ENCODE results near the gene PCSK7.
A peak's percentile ranks its signal among the peaks of the same experiment; 100 is the strongest.

The PCSK7 gene

DNA sequence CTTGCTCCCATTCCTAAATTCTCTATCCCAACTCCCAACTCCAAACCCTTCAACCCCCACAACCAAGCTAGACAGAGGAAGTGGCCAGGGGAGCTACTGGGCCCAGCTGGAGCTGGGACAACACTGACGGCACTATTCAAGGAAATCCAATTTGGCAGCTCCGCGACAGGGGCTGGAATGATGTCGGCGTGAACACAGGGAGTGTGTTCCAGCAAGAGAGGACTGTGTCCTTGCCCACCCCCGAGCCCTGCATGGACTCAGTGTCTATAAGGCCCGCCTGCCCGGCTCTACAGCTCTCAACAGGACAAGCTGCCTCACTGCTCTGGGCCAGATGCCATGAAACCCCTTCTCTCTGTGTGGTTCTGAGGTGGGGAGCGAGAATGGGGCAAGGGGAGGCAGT is 11.3 kb downstream of the PCSK7 start:
- no peak overlapping the region for H3K4me3 ChIP-seq (replicated peaks; ENCODE audit: low read depth, low read length)
- TF ChIP-seq, protein P1, sequence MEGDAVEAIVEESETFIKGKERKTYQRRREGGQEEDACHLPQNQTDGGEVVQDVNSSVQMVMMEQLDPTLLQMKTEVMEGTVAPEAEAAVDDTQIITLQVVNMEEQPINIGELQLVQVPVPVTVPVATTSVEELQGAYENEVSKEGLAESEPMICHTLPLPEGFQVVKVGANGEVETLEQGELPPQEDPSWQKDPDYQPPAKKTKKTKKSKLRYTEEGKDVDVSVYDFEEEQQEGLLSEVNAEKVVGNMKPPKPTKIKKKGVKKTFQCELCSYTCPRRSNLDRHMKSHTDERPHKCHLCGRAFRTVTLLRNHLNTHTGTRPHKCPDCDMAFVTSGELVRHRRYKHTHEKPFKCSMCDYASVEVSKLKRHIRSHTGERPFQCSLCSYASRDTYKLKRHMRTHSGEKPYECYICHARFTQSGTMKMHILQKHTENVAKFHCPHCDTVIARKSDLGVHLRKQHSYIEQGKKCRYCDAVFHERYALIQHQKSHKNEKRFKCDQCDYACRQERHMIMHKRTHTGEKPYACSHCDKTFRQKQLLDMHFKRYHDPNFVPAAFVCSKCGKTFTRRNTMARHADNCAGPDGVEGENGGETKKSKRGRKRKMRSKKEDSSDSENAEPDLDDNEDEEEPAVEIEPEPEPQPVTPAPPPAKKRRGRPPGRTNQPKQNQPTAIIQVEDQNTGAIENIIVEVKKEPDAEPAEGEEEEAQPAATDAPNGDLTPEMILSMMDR (IDR thresholded peaks at IDR 0.05; ENCODE audit: low read length, missing control alignments) = no peak
- peak; percentile 45 for DNase-seq (ENCODE audit: low read depth)

DNA sequence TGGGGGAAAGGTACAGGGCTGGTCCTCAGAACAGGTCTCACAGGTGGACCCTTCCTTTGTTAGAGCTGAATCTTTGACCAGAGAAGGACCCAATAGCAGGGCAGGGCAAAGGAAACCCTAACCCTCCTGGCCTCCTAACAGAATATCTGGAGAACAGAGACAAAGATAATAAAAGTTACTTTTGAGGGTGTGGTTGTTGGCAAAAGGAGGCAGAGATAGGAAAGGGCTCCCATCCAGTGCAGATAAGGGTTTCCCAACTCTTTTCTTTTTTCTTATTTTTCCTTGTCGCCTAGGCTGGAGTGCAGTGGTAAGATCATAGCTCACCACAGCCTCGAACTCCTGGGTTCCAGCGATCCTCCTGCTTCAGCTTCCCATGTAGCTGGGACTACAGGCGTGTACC is 11.9 kb downstream of the PCSK7 start:
- H3K4me3 ChIP-seq (replicated peaks; ENCODE audit: low read depth, low read length) = no peak overlapping the region
- TF ChIP-seq, protein P1 (IDR thresholded peaks at IDR 0.05; ENCODE audit: low read length, missing control alignments) = no peak
- no peak for DNase-seq (ENCODE audit: low read depth)

DNA sequence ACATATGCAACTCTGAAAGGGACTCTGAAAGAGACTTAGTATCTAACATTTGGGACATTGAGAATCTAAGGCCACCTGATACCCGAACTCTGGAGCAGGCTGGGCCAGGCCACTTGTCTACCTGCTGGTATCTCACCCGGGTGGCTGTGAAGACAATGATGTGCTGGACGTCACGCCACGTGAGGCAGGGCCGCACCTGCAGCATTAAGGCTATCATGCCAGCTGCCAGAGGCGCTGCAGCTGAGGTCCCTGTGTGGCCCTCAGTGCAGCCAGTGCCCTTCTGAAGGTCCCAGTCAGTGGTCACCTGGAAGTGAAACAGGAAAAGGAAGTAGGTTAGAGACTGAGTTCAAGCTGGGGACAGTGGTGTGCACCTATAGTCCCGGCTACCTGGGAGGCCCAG is 12.4 kb downstream of the PCSK7 start:
- no peak for DNase-seq (ENCODE audit: low read depth)
- no peak overlapping the region for H3K4me3 ChIP-seq (replicated peaks; ENCODE audit: low read depth, low read length)
- TF ChIP-seq, protein P1 (IDR thresholded peaks at IDR 0.05; ENCODE audit: low read length, missing control alignments) = no peak

DNA sequence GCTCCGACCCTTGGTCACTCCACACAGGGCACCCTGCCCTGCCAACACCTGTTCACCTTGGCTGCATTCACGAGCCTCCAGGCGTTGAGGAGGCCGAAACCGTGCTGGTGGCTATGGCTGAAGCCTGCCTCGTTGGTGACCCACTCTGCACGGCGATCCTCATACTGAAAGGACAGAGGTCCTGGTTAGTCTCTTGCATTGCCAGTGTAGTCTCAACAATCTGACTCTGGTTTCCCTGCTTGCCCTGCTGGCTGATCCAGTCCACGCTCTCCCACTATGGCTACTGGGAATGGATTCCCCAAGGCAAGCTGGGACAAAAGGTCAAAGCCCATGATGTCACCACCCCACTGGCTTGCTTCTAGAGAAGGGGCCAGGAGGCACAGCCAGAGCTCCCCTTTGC is 12.9 kb downstream of the PCSK7 start:
- no peak for DNase-seq (ENCODE audit: low read depth)
- TF ChIP-seq, protein P1 (IDR thresholded peaks at IDR 0.05; ENCODE audit: low read length, missing control alignments) = no peak
- H3K4me3 ChIP-seq (replicated peaks; ENCODE audit: low read depth, low read length) = no peak overlapping the region

DNA sequence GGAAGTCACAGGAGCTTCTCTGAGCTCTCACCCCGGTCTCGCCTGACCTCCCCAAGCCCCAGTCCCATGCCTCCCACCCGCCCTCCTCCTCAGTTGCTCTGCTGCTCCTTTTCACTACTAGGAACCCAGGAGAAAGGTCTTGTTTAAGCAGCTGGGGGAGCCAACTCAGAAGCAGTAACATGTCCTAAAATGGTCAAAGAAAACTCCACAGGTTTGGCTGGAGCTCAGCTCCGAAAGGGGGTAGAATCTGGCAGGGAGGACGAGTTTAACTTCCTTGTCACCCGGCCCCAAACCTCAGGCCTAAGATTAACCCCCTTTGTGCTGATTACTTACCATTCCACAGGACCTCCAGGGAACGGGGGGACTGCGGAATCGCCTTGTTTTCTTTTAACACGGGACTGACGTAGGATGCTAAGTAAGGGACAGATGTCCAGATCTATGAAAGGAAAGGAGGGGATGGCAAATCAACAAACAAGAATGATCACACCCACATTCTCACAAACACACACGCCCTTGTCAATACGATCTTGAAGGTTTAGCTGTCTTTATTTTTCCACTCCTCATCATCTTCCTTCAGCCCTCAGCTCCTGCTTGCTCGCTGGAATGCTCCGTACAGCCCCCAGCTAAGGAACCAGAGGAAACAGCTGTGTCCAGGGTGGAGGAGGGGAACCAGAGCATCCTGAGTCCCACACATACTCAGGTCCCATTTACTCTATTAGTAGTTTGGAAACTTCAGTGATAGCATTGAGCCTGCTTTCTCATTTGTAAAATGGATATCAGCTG is 13.5 kb downstream of the PCSK7 start:
- no peak overlapping the region for H3K4me3 ChIP-seq (replicated peaks; ENCODE audit: low read depth, low read length)
- TF ChIP-seq, protein P1 (IDR thresholded peaks at IDR 0.05; ENCODE audit: low read length, missing control alignments) = no peak
- peak; percentile 88 for DNase-seq (ENCODE audit: low read depth)

DNA sequence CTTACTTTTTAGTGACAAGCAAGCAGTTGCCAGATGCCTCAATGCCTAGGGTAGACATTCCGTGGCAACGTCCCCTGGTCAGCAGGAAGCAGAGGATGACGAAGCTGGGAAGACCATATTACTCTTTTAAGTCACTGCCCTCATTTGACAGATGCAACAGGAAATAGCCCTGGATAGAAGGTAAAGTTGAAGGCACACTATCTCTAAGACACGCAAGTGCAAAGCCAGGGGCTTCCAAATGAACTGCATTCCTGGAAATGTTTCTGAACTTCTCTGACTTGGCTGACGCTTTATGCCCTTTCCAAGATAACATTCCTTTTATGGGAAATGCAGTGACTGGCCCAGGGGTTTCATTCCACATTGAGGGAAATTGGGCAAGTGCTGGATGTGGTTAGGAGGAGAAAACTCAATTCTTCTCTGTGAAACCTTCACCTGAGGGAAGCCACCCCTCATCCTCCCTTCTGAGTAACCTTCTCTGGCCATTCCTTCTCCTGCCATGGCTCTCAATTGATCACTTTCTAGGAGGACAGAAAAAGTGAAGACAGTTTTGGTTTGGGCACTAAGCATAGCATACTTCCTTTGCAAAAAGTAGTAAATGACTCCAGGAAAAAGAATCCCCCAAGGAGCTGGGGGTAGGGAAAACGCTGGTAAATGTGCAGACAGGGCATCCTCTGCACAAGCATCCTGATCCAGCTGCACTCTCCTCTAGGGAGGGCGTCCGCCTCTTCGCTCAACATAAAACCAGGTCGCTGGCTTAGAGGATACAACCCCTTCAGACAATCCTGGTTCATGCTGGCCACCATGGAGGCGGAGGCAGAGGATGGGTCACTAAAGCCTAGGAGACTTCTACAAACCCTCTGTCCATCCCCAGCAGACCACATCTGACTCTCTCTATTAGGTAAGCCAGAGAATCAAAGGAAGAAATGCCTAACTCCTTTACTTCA is 14.5 kb downstream of the PCSK7 start:
- TF ChIP-seq, protein P1 (IDR thresholded peaks at IDR 0.05; ENCODE audit: low read length, missing control alignments) = no peak
- no peak overlapping the region for H3K4me3 ChIP-seq (replicated peaks; ENCODE audit: low read depth, low read length)

More for the DNA sequence above, 14.5 kb downstream of the PCSK7 start:
- peak; percentile 98 for DNase-seq (ENCODE audit: low read depth)

Data from fibroblast of pulmonary artery (primary cell).